Thymus (tissue), 11 donors: Measurements from ENCODE around the gene FOXK1. TPM values are rescaled to one million over a fixed set of nuclear protein-coding genes. Genes with fewer than 3 reads are reported as not detected.

ENCODE experiments used
- DNase-seq, 9 donors: peaks; one replicate each; pipeline ENCODE4 v3.0.0-alpha.2; 2013; ENCODE audit warnings: low spot score in 9 of 9, low read depth in 6 of 9, missing footprints in 1 of 9
- H3K27ac ChIP-seq, 2 donors: one replicate each; pipeline ENCODE4 v1.5.1; 2013; ENCODE audit warnings: control low read depth in 1 of 2, low read depth in 1 of 2, low read length in 1 of 2, mild to moderate bottlenecking in 1 of 2, moderate library complexity in 1 of 2
- H3K27me3 ChIP-seq, 2 donors: one replicate each; pipeline ENCODE4 v1.5.1; 2013; ENCODE audit warnings: low read length in 1 of 2; ENCODE audit not compliant: control insufficient read depth in 2 of 2, insufficient read depth in 1 of 2
- H3K36me3 ChIP-seq, 2 donors: one replicate each; pipeline ENCODE4 v1.5.1; 2013; ENCODE audit warnings: low read length in 1 of 2, mild to moderate bottlenecking in 1 of 2, moderate library complexity in 1 of 2; ENCODE audit not compliant: control insufficient read depth in 2 of 2, insufficient read depth in 2 of 2
- H3K4me1 ChIP-seq, 2 donors: one replicate each; pipeline ENCODE4 v1.5.1; 2013; ENCODE audit warnings: low read length in 2 of 2; ENCODE audit not compliant: control insufficient read depth in 2 of 2, insufficient read depth in 2 of 2
- H3K4me3 ChIP-seq, 2 donors: one replicate each; pipeline ENCODE4 v1.5.1; 2013; ENCODE audit warnings: low read length in 2 of 2, control low read depth in 1 of 2, mild to moderate bottlenecking in 1 of 2
- H3K9me3 ChIP-seq, 2 donors: one replicate each; pipeline ENCODE4 v1.5.1; 2013; ENCODE audit warnings: low read length in 1 of 2, mild to moderate bottlenecking in 1 of 2; ENCODE audit not compliant: control insufficient read depth in 2 of 2, insufficient read depth in 1 of 2
- WGBS: extraction: QIAGEN DNeasy Blood & Tissue Kit; methylation state at CpG from one replicate; pipeline ENCODE4 v1.1.7; 2013; 5-methylcytosine and 5-hydroxymethylcytosine counted together
- polyA plus RNA-seq: library from polyadenylated mRNA; stranded (reverse); fragments of 200-250 nt; gene quantifications from one replicate; pipeline ENCODE4 v1.2.3, GENCODE V29; 2013
- total RNA-seq: library from RNA; stranded (reverse); fragments of 120-200 nt; gene quantifications from one replicate; pipeline ENCODE4 v1.2.4, GENCODE V29; 2013
- donor health status: healthy.

FOXK1 gene
- total and polyA plus RNA-seq, 2 donors: 6.4 to 7.6 TPM

DNA sequence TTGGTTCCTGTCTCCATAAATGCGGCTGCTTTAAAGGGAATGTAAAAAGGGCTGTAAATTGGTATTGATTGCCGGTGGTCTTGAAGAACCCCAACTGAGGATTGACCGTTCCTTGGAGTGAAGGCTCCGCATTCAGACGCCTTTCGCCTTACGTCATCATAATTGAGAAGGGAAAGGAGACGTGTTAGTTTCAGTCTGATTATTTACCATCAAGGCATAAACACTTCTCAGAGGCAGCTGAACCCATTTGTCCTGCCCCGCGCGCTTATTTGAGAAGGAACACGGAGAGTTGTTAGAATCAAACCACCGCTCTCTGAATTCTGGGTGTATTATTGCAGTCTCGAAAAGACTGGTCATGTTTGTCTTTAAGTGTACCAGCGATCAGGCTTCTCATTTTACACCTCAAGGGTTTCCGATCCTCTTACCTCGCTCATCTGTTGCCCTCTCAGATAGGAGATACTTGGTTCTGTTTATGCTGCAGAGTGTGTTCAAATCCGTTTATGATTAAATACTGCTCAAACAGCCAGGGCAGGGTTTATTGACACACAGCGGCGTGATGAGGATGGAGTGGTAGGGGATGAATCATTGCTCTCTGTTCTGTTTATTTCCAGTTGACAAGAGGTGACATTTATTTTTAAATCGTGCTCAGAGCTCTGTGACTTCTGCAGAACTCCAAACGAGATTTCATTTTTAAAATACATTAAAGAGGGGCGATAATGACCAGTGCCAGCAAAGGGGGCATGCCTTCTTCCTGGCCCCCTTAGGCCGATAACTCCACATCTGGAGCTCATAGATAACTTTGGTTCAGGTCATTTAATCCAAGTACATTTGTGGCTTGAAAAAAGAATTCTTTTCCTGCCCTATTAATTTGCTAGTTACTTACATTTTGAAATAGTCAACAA is 30.4 kb downstream of the FOXK1 start:
- DNase-seq: no peak
- 96% methylated on average over 24 of the region's 24 CpGs for WGBS
- Histone ChIP-seq H3K4me1 (peaks cover 0 to 2% of the 10 kb centered on the region in 2 donors), H3K27me3 (no peaks in the 10 kb centered on the region), H3K36me3 (peaks cover 10 to 11% of the 10 kb centered on the region in 2 donors), H3K4me3 (no peak overlapping the region), H3K27ac (no peak overlapping the region), H3K9me3 (peaks cover 0 to 2% of the 10 kb centered on the region in 2 donors)

DNA sequence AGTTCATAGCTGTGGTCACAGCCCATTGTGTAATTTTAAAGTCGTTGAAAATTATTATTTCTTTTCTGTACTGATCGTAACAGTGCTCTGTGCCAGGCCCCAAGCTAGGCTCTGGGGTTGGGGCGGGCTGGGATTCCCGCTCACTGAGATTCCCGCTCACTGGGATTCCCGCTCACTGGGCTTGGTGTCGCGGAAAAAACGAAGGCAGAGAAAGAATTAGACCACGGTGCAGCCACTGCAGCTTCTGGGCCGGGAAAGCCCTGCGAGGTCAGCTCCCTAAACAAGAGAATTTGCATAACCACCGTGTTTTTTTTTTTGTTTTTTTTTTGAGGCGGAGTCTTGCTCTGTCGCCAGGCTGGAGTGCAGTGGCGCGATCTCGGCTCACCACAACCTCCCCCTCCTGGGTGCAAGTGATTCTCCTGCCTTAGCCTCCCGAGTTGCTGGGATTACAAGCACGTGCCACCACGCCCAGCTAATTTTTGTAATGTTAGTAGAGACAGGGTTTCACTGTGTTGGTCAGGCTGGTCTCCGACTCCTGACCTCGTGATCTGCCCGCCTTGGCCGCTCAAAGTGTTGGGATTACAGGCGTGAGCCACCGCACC is 31.2 kb downstream of the FOXK1 start:
- WGBS: 92% methylated on average over 27 of the region's 27 CpGs
- Histone ChIP-seq H3K27me3 (no peaks in the 10 kb centered on the region), H3K27ac (no peak overlapping the region), H3K9me3 (peaks cover 0 to 2% of the 10 kb centered on the region in 2 donors), H3K4me1 (peaks cover 0 to 2% of the 10 kb centered on the region in 2 donors), H3K4me3 (no peak overlapping the region), H3K36me3 (peaks cover 15 to 19% of the 10 kb centered on the region in 2 donors)
- no peak for DNase-seq

DNA sequence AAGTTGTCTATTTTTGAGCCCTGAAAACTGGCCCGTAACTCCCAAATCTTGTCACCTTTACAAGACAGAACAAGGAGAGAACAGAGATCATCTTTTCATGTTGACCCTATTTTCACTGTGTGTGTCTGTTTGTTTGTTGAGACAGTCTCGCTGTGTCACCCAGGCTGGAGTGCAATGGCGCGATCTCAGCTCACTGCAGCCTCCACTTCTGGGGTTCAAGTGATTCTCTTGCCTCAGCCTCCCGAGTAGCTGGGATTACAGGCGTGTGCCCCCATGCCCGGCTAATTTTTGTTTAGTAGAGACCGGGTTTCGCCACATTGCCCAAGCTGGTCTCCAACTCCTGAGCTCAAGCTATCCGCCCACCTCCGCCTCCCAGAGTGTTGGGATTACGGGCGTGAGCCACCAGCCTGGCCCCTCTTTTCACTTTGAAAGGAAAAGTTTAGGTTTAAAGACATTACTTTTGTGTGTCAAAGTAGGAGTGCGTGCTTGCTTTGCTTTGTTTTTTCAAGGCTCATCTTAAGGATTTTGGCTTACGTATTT is 32.1 kb downstream of the FOXK1 start:
- 97% methylated on average over 15 of the region's 15 CpGs for WGBS
- H3K4me1 ChIP-seq: peaks cover 0 to 2% of the 10 kb centered on the region in 2 donors
- H3K4me3 ChIP-seq: no peak overlapping the region
- no peak for DNase-seq
- no peak overlapping the region for H3K27ac ChIP-seq
- no peaks in the 10 kb centered on the region for H3K27me3 ChIP-seq
- H3K36me3 ChIP-seq: peaks cover 18 to 22% of the 10 kb centered on the region in 2 donors
- H3K9me3 ChIP-seq: peaks cover 0 to 2% of the 10 kb centered on the region in 2 donors

- Histone ChIP-seq H3K27ac (peak overlapping the region in 1 of 2 donors; percentile 55), H3K4me3 (no peak overlapping the region), H3K36me3 (peaks cover 18 to 22% of the 10 kb centered on the region in 2 donors), H3K27me3 (no peaks in the 10 kb centered on the region), H3K9me3 (peaks cover 0 to 2% of the 10 kb centered on the region in 2 donors), H3K4me1 (peaks cover 0 to 2% of the 10 kb centered on the region in 2 donors)
- WGBS: 92% methylated on average over 26 of the region's 26 CpGs
- DNase-seq: no peak
Measured at GRCh38 chr7:4714767-4715409, 32.8 kb downstream of the FOXK1 start.

- H3K4me3 ChIP-seq: no peak overlapping the region
- peaks cover 0 to 2% of the 10 kb centered on the region in 2 donors for H3K4me1 ChIP-seq
- H3K27me3 ChIP-seq: no peaks in the 10 kb centered on the region
- WGBS: 86% methylated on average over 13 of the region's 13 CpGs
- H3K27ac ChIP-seq: peak overlapping the region in 1 of 2 donors; percentile 55
- peaks cover 18 to 22% of the 10 kb centered on the region in 2 donors for H3K36me3 ChIP-seq
- DNase-seq: no peak
- peaks cover 0 to 2% of the 10 kb centered on the region in 2 donors for H3K9me3 ChIP-seq
Measured at GRCh38 chr7:4715410-4715776, 33.3 kb downstream of the FOXK1 start.

GRCh38 chr7:4716946-4717795 is 35.1 kb downstream of the FOXK1 start:
- Histone ChIP-seq H3K4me3 (no peak overlapping the region), H3K4me1 (peaks cover 0 to 2% of the 10 kb centered on the region in 2 donors), H3K9me3 (peaks cover 0 to 2% of the 10 kb centered on the region in 2 donors), H3K36me3 (peaks cover 18 to 24% of the 10 kb centered on the region in 2 donors), H3K27ac (no peak overlapping the region), H3K27me3 (no peaks in the 10 kb centered on the region)
- no peak for DNase-seq
- WGBS: 96% methylated on average over 29 of the region's 29 CpGs

DNA sequence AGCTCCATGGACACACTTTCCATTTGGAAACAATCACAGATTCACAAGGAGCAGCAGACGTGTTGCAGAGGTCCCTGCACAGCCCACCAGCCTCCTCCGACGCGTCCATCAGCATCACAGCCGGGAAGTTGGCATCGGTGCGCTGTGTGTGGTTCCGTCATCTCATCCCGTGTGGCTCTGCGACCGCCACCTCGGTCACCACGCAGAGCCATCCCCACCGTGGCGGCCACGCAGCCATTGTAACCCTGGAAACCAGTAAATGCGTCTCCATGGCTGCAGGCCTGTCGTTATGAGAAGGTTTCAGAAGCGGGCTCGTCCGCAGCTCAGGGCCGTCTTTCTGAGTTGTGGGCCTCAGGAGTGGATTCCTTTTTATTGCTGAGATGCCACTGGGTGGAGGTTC is 36.0 kb downstream of the FOXK1 start:
- Histone ChIP-seq H3K27me3 (no peaks in the 10 kb centered on the region), H3K27ac (no peak overlapping the region), H3K4me1 (no peaks in the 10 kb centered on the region), H3K4me3 (no peak overlapping the region), H3K36me3 (peaks cover 22 to 33% of the 10 kb centered on the region in 2 donors), H3K9me3 (peaks cover 0 to 2% of the 10 kb centered on the region in 2 donors)
- DNase-seq: no peak
- 95% methylated on average over 22 of the region's 22 CpGs for WGBS

DNA sequence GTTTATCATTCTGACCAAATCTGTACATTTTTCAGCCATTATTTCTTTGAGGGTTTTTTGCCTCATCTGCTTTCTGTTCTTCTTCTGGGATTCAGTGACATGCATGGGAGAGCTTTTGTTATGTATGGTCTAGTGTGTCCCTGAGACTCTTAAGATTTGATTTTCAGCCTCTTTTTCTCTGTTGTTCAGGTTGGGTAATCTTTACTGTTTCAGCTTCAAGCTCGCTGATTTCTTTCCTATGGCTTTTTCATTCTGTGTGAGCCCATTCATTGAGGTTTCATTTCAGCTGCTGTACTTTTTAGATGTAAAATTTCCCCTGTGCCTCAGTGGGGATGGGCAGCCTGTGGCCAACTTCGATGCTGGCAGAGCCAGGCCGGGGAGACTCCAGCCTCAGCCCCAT is 38.1 kb downstream of the FOXK1 start:
- DNase-seq: no peak
- Histone ChIP-seq H3K4me3 (no peak overlapping the region), H3K27me3 (no peaks in the 10 kb centered on the region), H3K27ac (no peak overlapping the region), H3K4me1 (peaks cover 6 to 10% of the 10 kb centered on the region in 2 donors), H3K36me3 (peaks cover 20 to 28% of the 10 kb centered on the region in 2 donors), H3K9me3 (peaks cover 0 to 6% of the 10 kb centered on the region in 2 donors)
- 98% methylated on average over 3 of the region's 3 CpGs for WGBS
